HEK293T (cell line): ENCODE data around the gene IL1RL2.

ENCODE experiments used
- BHLHE40 ChIP-seq: fragments of 450-650 bp; IDR thresholded peaks from 2 replicates; pipeline ENCODE4 v1.6.1; 2016; ENCODE audit warnings: mild to moderate bottlenecking, moderate library complexity, borderline replicate concordance
- CTBP1 ChIP-seq: fragments of 450-650 bp; IDR thresholded peaks from 2 replicates; pipeline ENCODE4 v1.6.1; 2016; ENCODE audit warnings: borderline replicate concordance
- ELF4 ChIP-seq: fragments of 450-650 bp; IDR thresholded peaks from 2 replicates; pipeline ENCODE4 v1.6.1; 2017; ENCODE audit warnings: antibody characterized with exemption
- FOXA1 ChIP-seq: fragments of 450-650 bp; IDR thresholded peaks from 2 replicates; pipeline ENCODE4 v1.6.1; 2016; ENCODE audit warnings: mild to moderate bottlenecking
- FOXM1 ChIP-seq: fragments of 450-650 bp; IDR thresholded peaks from 2 replicates; pipeline ENCODE4 v1.6.1; 2017; ENCODE audit warnings: mild to moderate bottlenecking, borderline replicate concordance
- L3MBTL2 ChIP-seq: fragments of 450-650 bp; conservative IDR thresholded peaks from 2 replicates; pipeline ENCODE4 v1.6.1; 2016; ENCODE audit warnings: mild to moderate bottlenecking
- SP1 ChIP-seq: fragments of 450-650 bp; IDR thresholded peaks from 2 replicates; pipeline ENCODE4 v1.6.1; 2017
- SUZ12 ChIP-seq: fragments of 450-650 bp; IDR thresholded peaks from 2 replicates; pipeline ENCODE4 v1.6.1; 2016; ENCODE audit warnings: mild to moderate bottlenecking

DNA sequence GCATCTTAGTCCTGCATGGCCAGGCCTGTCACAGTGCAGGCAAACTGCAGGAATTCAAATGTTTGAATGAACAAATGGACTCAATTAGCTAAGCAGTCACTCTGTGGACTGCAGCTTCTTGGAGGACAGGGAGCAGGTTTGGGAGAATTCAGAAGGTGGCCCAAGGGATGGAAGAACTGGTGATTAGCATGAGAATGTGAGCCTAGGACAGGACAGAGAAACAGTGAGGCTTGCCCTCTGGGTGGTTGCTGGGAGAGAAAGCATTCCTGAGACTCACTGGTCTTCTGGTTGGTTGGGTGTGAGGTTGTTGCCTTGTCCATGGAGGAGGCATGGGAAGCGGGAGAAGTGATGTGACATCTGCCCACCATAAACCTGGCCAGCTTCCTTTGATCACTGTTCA is 13.7 kb downstream of the IL1RL2 start:
- TF ChIP-seq SUZ12: no peak
- TF ChIP-seq FOXA1: no peak
- no peak for TF ChIP-seq ELF4
- TF ChIP-seq FOXM1: no peak
- TF ChIP-seq BHLHE40: no peak
- TF ChIP-seq SP1: no peak
- TF ChIP-seq CTBP1: no peak
- no peak for TF ChIP-seq L3MBTL2
